Ishikawa (cell line): ENCODE data around the gene TEKT2.

ENCODE experiments used
- EP300 ChIP-seq: IDR thresholded peaks from 2 replicates; pipeline ENCODE4 v1.6.1; 2012; ENCODE audit warnings: borderline replicate concordance
- RAD21 ChIP-seq: IDR thresholded peaks from 2 replicates; pipeline ENCODE4 v1.6.1; 2012; ENCODE audit warnings: low read depth
- REST ChIP-seq: IDR thresholded peaks from 2 replicates; pipeline ENCODE4 v1.6.1; 2012; ENCODE audit warnings: low read depth, mild to moderate bottlenecking
- TAF1 ChIP-seq: IDR thresholded peaks from 2 replicates; pipeline ENCODE4 v1.6.1; 2012; ENCODE audit warnings: low read depth, mild to moderate bottlenecking
- TEAD4 ChIP-seq: IDR thresholded peaks from 2 replicates; pipeline ENCODE4 v1.6.1; 2012
- ZBTB7A ChIP-seq: IDR thresholded peaks from 2 replicates; pipeline ENCODE4 v1.6.1; 2012; ENCODE audit warnings: low read depth

DNA sequence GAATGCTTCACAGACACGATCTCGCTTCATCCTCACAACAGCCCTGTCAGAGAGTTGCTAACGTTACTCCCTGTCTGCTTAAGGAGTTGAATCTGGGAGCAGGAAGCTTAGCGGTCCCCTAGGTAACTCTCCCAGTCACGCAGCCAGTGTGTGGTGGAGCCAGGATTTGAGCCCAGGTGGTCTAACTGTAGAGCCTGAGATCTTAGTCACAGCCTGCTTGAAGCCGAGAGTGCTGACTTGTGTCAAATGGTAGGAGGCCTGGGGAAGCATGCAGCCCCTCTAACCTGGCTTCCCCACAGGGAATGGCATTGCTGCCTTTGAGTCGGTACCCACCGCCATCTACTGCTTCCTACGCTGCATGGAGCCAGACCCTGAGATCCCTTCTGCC is 8.9 kb downstream of the TEKT2 start:
- TF ChIP-seq TEAD4 = no peak
- TF ChIP-seq RAD21 = no peak
- TF ChIP-seq TAF1 = no peak
- no peak for TF ChIP-seq REST
- TF ChIP-seq ZBTB7A = no peak
- TF ChIP-seq EP300 = no peak
